ENCODE results near the gene TTLL6. TPM values are rescaled to one million over a fixed set of nuclear protein-coding genes. Genes with fewer than 3 reads are reported as not detected.

TTLL6 gene
- total and polyA plus RNA-seq, 8 donors, result 0.48 to 11.0 (median 1.6) TPM; not detected in 4

GRCh38 chr17:48757524-48757961 is 59.5 kb downstream of the TTLL6 start:
- 17 to 48% (median 38%) methylated on average over 2 of the region's 2 CpGs for WGBS, 5 donors
- no peak overlapping the region for H3K4me3 ChIP-seq
- intact Hi-C loops (cut with DNase I; ENCODE audit: low total_unique reads), result no loop called here
- peak overlapping the region in 1 of 5 donors; percentile 52 for H3K27ac ChIP-seq
- no peaks in the 10 kb centered on the region for H3K9me3 ChIP-seq
- H3K4me1 ChIP-seq, result peaks cover 4 to 39% (median 18%) of the 10 kb centered on the region in 4 donors
- TF ChIP-seq EP300 (IDR thresholded peaks at IDR 0.05), result no peak
- no peak for TF ChIP-seq POLR2AphosphoS5 (IDR thresholded peaks at IDR 0.05)
- TF ChIP-seq, protein P1, sequence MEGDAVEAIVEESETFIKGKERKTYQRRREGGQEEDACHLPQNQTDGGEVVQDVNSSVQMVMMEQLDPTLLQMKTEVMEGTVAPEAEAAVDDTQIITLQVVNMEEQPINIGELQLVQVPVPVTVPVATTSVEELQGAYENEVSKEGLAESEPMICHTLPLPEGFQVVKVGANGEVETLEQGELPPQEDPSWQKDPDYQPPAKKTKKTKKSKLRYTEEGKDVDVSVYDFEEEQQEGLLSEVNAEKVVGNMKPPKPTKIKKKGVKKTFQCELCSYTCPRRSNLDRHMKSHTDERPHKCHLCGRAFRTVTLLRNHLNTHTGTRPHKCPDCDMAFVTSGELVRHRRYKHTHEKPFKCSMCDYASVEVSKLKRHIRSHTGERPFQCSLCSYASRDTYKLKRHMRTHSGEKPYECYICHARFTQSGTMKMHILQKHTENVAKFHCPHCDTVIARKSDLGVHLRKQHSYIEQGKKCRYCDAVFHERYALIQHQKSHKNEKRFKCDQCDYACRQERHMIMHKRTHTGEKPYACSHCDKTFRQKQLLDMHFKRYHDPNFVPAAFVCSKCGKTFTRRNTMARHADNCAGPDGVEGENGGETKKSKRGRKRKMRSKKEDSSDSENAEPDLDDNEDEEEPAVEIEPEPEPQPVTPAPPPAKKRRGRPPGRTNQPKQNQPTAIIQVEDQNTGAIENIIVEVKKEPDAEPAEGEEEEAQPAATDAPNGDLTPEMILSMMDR (IDR thresholded peaks at IDR 0.05), result no peak
- TF ChIP-seq POLR2A (IDR thresholded peaks at IDR 0.05), result no peak
- H3K36me3 ChIP-seq, result no peaks in the 10 kb centered on the region
- no peak for DNase-seq
- H3K27me3 ChIP-seq, result peaks cover 33 to 100% (median 43%) of the 10 kb centered on the region in 3 donors

- Histone ChIP-seq H3K27me3 (peaks cover 38 to 100% (median 50%) of the 10 kb centered on the region in 3 donors), H3K27ac (peak overlapping the region in 1 of 5 donors; percentile 52), H3K9me3 (no peaks in the 10 kb centered on the region), H3K4me3 (no peak overlapping the region), H3K36me3 (no peaks in the 10 kb centered on the region), H3K4me1 (peaks cover 4 to 41% (median 20%) of the 10 kb centered on the region in 4 donors)
- intact Hi-C loops (cut with DNase I; ENCODE audit: low total_unique reads), result no loop called here
- WGBS, 5 donors, result 14 to 29% (median 23%) methylated on average over 3 of the region's 3 CpGs
- TF ChIP-seq, protein P1 (IDR thresholded peaks at IDR 0.05), result no peak
- TF ChIP-seq EP300 (IDR thresholded peaks at IDR 0.05), result no peak
- no peak for TF ChIP-seq POLR2A (IDR thresholded peaks at IDR 0.05)
- no peak for TF ChIP-seq POLR2AphosphoS5 (IDR thresholded peaks at IDR 0.05)
- DNase-seq, result peak in 1 of 2 donors; percentile 81
Observed at GRCh38 chr17:48756830-48757251, 60.2 kb downstream of the TTLL6 start.

GRCh38 chr17:48755356-48755755 is 61.7 kb downstream of the TTLL6 start:
- Histone ChIP-seq H3K36me3 (no peaks in the 10 kb centered on the region), H3K4me3 (no peak overlapping the region), H3K27me3 (peaks cover 38 to 100% (median 60%) of the 10 kb centered on the region in 3 donors), H3K9me3 (no peaks in the 10 kb centered on the region), H3K4me1 (peaks cover 4 to 41% (median 20%) of the 10 kb centered on the region in 4 donors), H3K27ac (no peak overlapping the region)
- no peak for TF ChIP-seq EP300 (IDR thresholded peaks at IDR 0.05)
- TF ChIP-seq POLR2A (IDR thresholded peaks at IDR 0.05), result no peak
- TF ChIP-seq POLR2AphosphoS5 (IDR thresholded peaks at IDR 0.05), result no peak
- TF ChIP-seq, protein P1 (IDR thresholded peaks at IDR 0.05), result no peak
- no peak for DNase-seq
- 17 to 25% (median 23%) methylated on average over 8 of the region's 8 CpGs for WGBS, 5 donors
- intact Hi-C loops (cut with DNase I; ENCODE audit: low total_unique reads), result no loop called here

- no peaks in the 10 kb centered on the region for H3K36me3 ChIP-seq
- peaks cover 44 to 100% (median 67%) of the 10 kb centered on the region in 3 donors for H3K27me3 ChIP-seq
- no peak for DNase-seq
- intact Hi-C loops (cut with DNase I; ENCODE audit: low total_unique reads), result no loop called here
- no peak overlapping the region for H3K27ac ChIP-seq
- H3K4me1 ChIP-seq, result peaks cover 4 to 41% (median 20%) of the 10 kb centered on the region in 4 donors
- WGBS, 5 donors, result 9 to 16% (median 13%) methylated on average over 41 to 52 of the region's 52 CpGs
- H3K9me3 ChIP-seq, result no peaks in the 10 kb centered on the region
- TF ChIP-seq, protein P1 (IDR thresholded peaks at IDR 0.05), result no peak
- no peak for TF ChIP-seq POLR2A (IDR thresholded peaks at IDR 0.05)
- TF ChIP-seq POLR2AphosphoS5 (IDR thresholded peaks at IDR 0.05), result no peak
- TF ChIP-seq EP300 (IDR thresholded peaks at IDR 0.05), result no peak
- H3K4me3 ChIP-seq, result no peak overlapping the region
Observed at GRCh38 chr17:48754500-48755261, 62.3 kb downstream of the TTLL6 start.

Measured in stomach (tissue), 9 donors.